Testis (tissue), 2 donors: ENCODE results near the gene KIAA0513.

Experiments used
- POLR2A ChIP-seq: fragments of 450-650 bp; IDR thresholded peaks from one replicate; pipeline ENCODE4 v1.6.1; 2017; ENCODE audit warnings: antibody characterized with exemption, mild to moderate bottlenecking, moderate library complexity
- TF ChIP-seq, protein P1 (sequence below), 3 experiments: fragments of 450-650 bp in 2 of 3; fragments of 200-600 bp in 1 of 3; sonication (generic) in 1 of 3; IDR thresholded peaks; one replicate each; pipeline ENCODE4 v1.5.1; 2016 to 2019; ENCODE audit warnings: antibody characterized with exemption in 3 of 3, mild to moderate bottlenecking in 2 of 3, moderate library complexity in 1 of 3

DNA sequence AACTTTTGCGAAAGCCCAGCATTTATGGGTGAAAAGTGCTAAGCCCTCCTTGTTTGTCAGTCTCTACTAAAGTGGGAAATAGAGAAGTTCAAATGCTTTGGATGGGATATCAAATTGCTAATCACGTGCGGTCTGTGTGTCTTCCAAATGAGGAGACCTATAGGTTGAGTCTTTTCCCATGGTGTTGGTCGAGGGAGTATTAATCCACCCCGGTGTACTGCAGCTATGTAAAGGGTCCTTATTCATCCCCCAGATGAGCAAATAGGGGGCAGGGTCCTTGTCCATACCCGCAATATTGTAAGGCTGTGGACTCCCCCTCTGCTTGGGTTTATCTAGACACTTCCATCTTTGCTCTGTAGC lies 14.6 kb downstream of the KIAA0513 start:
- TF ChIP-seq, protein P1, sequence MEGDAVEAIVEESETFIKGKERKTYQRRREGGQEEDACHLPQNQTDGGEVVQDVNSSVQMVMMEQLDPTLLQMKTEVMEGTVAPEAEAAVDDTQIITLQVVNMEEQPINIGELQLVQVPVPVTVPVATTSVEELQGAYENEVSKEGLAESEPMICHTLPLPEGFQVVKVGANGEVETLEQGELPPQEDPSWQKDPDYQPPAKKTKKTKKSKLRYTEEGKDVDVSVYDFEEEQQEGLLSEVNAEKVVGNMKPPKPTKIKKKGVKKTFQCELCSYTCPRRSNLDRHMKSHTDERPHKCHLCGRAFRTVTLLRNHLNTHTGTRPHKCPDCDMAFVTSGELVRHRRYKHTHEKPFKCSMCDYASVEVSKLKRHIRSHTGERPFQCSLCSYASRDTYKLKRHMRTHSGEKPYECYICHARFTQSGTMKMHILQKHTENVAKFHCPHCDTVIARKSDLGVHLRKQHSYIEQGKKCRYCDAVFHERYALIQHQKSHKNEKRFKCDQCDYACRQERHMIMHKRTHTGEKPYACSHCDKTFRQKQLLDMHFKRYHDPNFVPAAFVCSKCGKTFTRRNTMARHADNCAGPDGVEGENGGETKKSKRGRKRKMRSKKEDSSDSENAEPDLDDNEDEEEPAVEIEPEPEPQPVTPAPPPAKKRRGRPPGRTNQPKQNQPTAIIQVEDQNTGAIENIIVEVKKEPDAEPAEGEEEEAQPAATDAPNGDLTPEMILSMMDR (IDR thresholded peaks at IDR 0.05) = no peak
- no peak for TF ChIP-seq POLR2A
